GM21529 (cell line): ENCODE data around the gene PON3.

Source experiments
- ATAC-seq: cut with Tn5 transposase; IDR thresholded peaks from one replicate; pipeline ENCODE4 v1.9.1; 2021; ENCODE audit not compliant: unreplicated experiment

Gene PON3

GRCh38 chr7:95309951-95310350, 86.2 kb downstream of the PON3 start:
- no peak for ATAC-seq
